HL-60 (cell line): ENCODE results near the gene LRMDA.

Experiments
- DNase-seq, 2 experiments: peaks; one replicate each; pipeline ENCODE4 v3.0.0-alpha.2; 2010 to 2020; ENCODE audit warnings: low read depth in 1 of 2, low spot score in 1 of 2
- H3K27ac ChIP-seq: fragments of 250-450 bp; sonication (Bioruptor Pico); replicated peaks from 2 replicates; pipeline ENCODE4 v1.5.1; 2020; ENCODE audit warnings: mild to moderate bottlenecking, moderate library complexity
- H3K27me3 ChIP-seq: fragments of 250-450 bp; sonication (Bioruptor Pico); 2 replicates; pipeline ENCODE4 v1.5.1; 2021; ENCODE audit warnings: mild to moderate bottlenecking, moderate library complexity; ENCODE audit not compliant: insufficient read depth, poor library complexity, severe bottlenecking
- H3K4me3 ChIP-seq: replicated peaks from 2 replicates; pipeline ENCODE4 v1.5.1; 2011; ENCODE audit warnings: mild to moderate bottlenecking, control low read depth, low read length; ENCODE audit not compliant: insufficient read depth
- CTCF ChIP-seq: IDR thresholded peaks from one replicate; pipeline ENCODE4 v1.5.1; 2011; ENCODE audit warnings: low read length, control low read depth, inconsistent platforms; ENCODE audit not compliant: insufficient read depth
- GABPA ChIP-seq: IDR thresholded peaks from 2 replicates; pipeline ENCODE4 v1.6.1; 2012; ENCODE audit warnings: low read depth
- POLR2AphosphoS5 ChIP-seq: IDR thresholded peaks from 2 replicates; pipeline ENCODE4 v1.6.1; 2012; ENCODE audit warnings: low read depth
- REST ChIP-seq: IDR thresholded peaks from 2 replicates; pipeline ENCODE4 v1.6.1; 2012; ENCODE audit warnings: low read depth; ENCODE audit not compliant: insufficient replicate concordance
- SPI1 ChIP-seq: IDR thresholded peaks from 2 replicates; pipeline ENCODE4 v1.6.1; 2012; ENCODE audit warnings: low read depth, mild to moderate bottlenecking, borderline replicate concordance

LRMDA gene

GRCh38 chr10:76113952-76114351 lies 682.5 kb downstream of the LRMDA start:
- Histone ChIP-seq H3K27ac (no peak overlapping the region), H3K4me3 (no peak overlapping the region), H3K27me3 (no peaks in the 10 kb centered on the region)
- no peak for DNase-seq
- TF ChIP-seq SPI1 (no peak), REST (no peak)

- H3K4me3 ChIP-seq, result no peak overlapping the region
- H3K27ac ChIP-seq, result no peak overlapping the region
- TF ChIP-seq SPI1 (no peak), REST (no peak), GABPA (no peak), CTCF (no peak), POLR2AphosphoS5 (no peak)
Measured at GRCh38 chr10:76114581-76115001, 683.2 kb downstream of the LRMDA start.

GRCh38 chr10:76115131-76115470 lies 683.7 kb downstream of the LRMDA start:
- no peak overlapping the region for H3K27ac ChIP-seq
- H3K4me3 ChIP-seq, result no peak overlapping the region
- no peak for DNase-seq
- no peaks in the 10 kb centered on the region for H3K27me3 ChIP-seq
- no peak for TF ChIP-seq CTCF
- no peak for TF ChIP-seq SPI1
- no peak for TF ChIP-seq REST
- TF ChIP-seq POLR2AphosphoS5, result no peak
- no peak for TF ChIP-seq GABPA

More at GRCh38 chr10:76114581-76115001, 683.2 kb downstream of the LRMDA start:
- no peak for DNase-seq
- no peaks in the 10 kb centered on the region for H3K27me3 ChIP-seq
